ENCODE results near the gene PYCR2.

The PYCR2 gene

GRCh38 chr1:225911191-225912130 lies 12.6 kb downstream of the PYCR2 start:
- DNase-seq (ENCODE audit: low read depth), result no peak
- H3K4me3 ChIP-seq (ENCODE audit: low read depth, low read length), result no peak overlapping the region

GRCh38 chr1:225909477-225909876 lies 14.6 kb downstream of the PYCR2 start:
- H3K4me3 ChIP-seq (ENCODE audit: low read depth, low read length), result no peak overlapping the region
- TF ChIP-seq MYC (IDR thresholded peaks at IDR 0.05; ENCODE audit: low read depth, low read length), result no peak
- TF ChIP-seq POLR2A (IDR thresholded peaks at IDR 0.05; ENCODE audit: extremely low read depth, insufficient read length), result no peak
- TF ChIP-seq, protein P1, sequence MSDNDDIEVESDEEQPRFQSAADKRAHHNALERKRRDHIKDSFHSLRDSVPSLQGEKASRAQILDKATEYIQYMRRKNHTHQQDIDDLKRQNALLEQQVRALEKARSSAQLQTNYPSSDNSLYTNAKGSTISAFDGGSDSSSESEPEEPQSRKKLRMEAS (IDR thresholded peaks at IDR 0.05; ENCODE audit: low read depth, low read length), result no peak
- no peak for DNase-seq (ENCODE audit: low read depth)

More at GRCh38 chr1:225911191-225912130, 12.6 kb downstream of the PYCR2 start:
- TF ChIP-seq, protein P1 (IDR thresholded peaks at IDR 0.05; ENCODE audit: low read depth, low read length), result no peak
- TF ChIP-seq MYC (IDR thresholded peaks at IDR 0.05; ENCODE audit: low read depth, low read length) (no peak), CTCF (IDR thresholded peaks at IDR 0.05; ENCODE audit: low read depth, low read length) (no peak), POLR2A (IDR thresholded peaks at IDR 0.05; ENCODE audit: extremely low read depth, insufficient read length) (no peak)

GRCh38 chr1:225908773-225909172 lies 15.3 kb downstream of the PYCR2 start:
- H3K4me3 ChIP-seq (ENCODE audit: low read depth, low read length), result no peak overlapping the region
- DNase-seq (ENCODE audit: low read depth), result no peak
- TF ChIP-seq CTCF (IDR thresholded peaks at IDR 0.05; ENCODE audit: low read depth, low read length), result no peak
- no peak for TF ChIP-seq POLR2A (IDR thresholded peaks at IDR 0.05; ENCODE audit: extremely low read depth, insufficient read length)
- TF ChIP-seq, protein P1 (IDR thresholded peaks at IDR 0.05; ENCODE audit: low read depth, low read length), result no peak
- TF ChIP-seq MYC (IDR thresholded peaks at IDR 0.05; ENCODE audit: low read depth, low read length), result no peak

- DNase-seq (ENCODE audit: low read depth), result no peak
- no peak overlapping the region for H3K4me3 ChIP-seq (ENCODE audit: low read depth, low read length)
- TF ChIP-seq POLR2A (IDR thresholded peaks at IDR 0.05; ENCODE audit: extremely low read depth, insufficient read length) (no peak), CTCF (IDR thresholded peaks at IDR 0.05; ENCODE audit: low read depth, low read length) (no peak), MYC (IDR thresholded peaks at IDR 0.05; ENCODE audit: low read depth, low read length) (no peak)
- TF ChIP-seq, protein P1 (IDR thresholded peaks at IDR 0.05; ENCODE audit: low read depth, low read length), result no peak
Measured at GRCh38 chr1:225908013-225908640, 15.9 kb downstream of the PYCR2 start.

- H3K4me3 ChIP-seq (ENCODE audit: low read depth, low read length), result no peak overlapping the region
- no peak for DNase-seq (ENCODE audit: low read depth)
- TF ChIP-seq, protein P1 (IDR thresholded peaks at IDR 0.05; ENCODE audit: low read depth, low read length), result no peak
- no peak for TF ChIP-seq MYC (IDR thresholded peaks at IDR 0.05; ENCODE audit: low read depth, low read length)
- no peak for TF ChIP-seq POLR2A (IDR thresholded peaks at IDR 0.05; ENCODE audit: extremely low read depth, insufficient read length)
- no peak for TF ChIP-seq CTCF (IDR thresholded peaks at IDR 0.05; ENCODE audit: low read depth, low read length)
Measured at GRCh38 chr1:225907341-225907740, 16.7 kb downstream of the PYCR2 start.

DNA sequence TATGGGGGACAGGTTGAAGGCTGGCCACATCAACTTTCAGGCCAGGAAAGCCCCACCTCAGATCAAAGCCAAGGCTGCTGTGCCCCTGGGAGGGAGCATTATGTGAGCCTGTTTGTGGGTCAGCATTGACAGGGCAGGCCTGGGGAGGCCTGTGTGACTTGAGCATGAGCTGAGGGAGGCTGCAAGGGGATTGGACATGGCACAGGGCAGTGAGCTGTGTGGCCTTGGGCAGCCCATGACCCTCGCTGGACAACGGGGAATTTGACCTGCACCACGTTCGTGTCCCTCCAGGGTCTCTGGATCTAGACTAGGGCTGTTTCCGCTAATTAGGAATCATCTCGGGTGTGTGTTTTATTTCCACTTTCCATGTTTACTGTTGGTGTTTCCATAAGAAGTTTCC lies 17.6 kb downstream of the PYCR2 start:
- H3K4me3 ChIP-seq (ENCODE audit: low read depth, low read length), result no peak overlapping the region
- no peak for DNase-seq (ENCODE audit: low read depth)
- no peak for TF ChIP-seq POLR2A (IDR thresholded peaks at IDR 0.05; ENCODE audit: extremely low read depth, insufficient read length)
- TF ChIP-seq, protein P1 (IDR thresholded peaks at IDR 0.05; ENCODE audit: low read depth, low read length), result no peak
- TF ChIP-seq MYC (IDR thresholded peaks at IDR 0.05; ENCODE audit: low read depth, low read length), result no peak
- no peak for TF ChIP-seq CTCF (IDR thresholded peaks at IDR 0.05; ENCODE audit: low read depth, low read length)

All from NB4 (cell line).